Activated naive CD4-positive, alpha-beta T cell treated with anti-CD3 and anti-CD28 coated beads, Interleukin-2, amount 50 U/mL, for 72 hours (primary cell): ENCODE measurements around the gene CAMP. TPM values are rescaled to one million over a fixed set of nuclear protein-coding genes. Genes with fewer than 3 reads are reported as not detected.

Source experiments
- ATAC-seq, 2 donors: fragments of 150-1000 bp; cut with Tn5 transposase; 2 replicates each; pipeline ENCODE4 v1.10.0; 2021; ENCODE audit warnings: mild to moderate bottlenecking in 2 of 2, moderate library complexity in 2 of 2
- DNase-seq, 2 donors: peaks; one replicate each; pipeline ENCODE4 v3.0.0; 2021 to 2022; ENCODE audit warnings: low spot score in 2 of 2
- H3K27ac Mint-ChIP-seq, 2 donors: one replicate each; pipeline ENCODE4 v1.8.0; 2022; ENCODE audit warnings: mild to moderate bottlenecking in 2 of 2, mixed read lengths in 2 of 2
- H3K36me3 Mint-ChIP-seq, 2 donors: one replicate each; pipeline ENCODE4 v1.8.0; 2022; ENCODE audit warnings: mixed read lengths in 2 of 2
- H3K9me3 Mint-ChIP-seq, 2 donors: one replicate each; pipeline ENCODE4 v1.8.0; 2022; ENCODE audit warnings: mixed read lengths in 2 of 2
- total RNA-seq, 2 donors: library from RNA; stranded (reverse); gene quantifications; one replicate each; pipeline ENCODE4 v1.2.3, GENCODE V29; 2022

The CAMP gene, protein sequence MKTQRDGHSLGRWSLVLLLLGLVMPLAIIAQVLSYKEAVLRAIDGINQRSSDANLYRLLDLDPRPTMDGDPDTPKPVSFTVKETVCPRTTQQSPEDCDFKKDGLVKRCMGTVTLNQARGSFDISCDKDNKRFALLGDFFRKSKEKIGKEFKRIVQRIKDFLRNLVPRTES
- total RNA-seq = not detected

- peak within 1 kb of the TSS in 1 of 2 donors; percentile 64 for H3K27ac Mint-ChIP-seq
These were observed at the start of gene CAMP for GRCh38 chr3:48222616-48223513. Gene CAMP, plus strand, starts transcription at chr3:48223495. Its CDS starts 17 bp downstream, at chr3:48223512.

GRCh38 chr3:48178072-48178471 lies 45.2 kb upstream of the CAMP start:
- Mint-ChIP-seq H3K9me3 (no peaks in the 10 kb centered on the region), H3K36me3 (peaks cover 50 to 72% of the 10 kb centered on the region in 2 donors), H3K27ac (no peak overlapping the region)
- ATAC-seq = no peak
- no peak for DNase-seq

More at GRCh38 chr3:48222616-48223513, at the start of gene CAMP:
- Mint-ChIP-seq H3K9me3 (no peaks in the 10 kb centered on the region), H3K36me3 (no peaks in the 10 kb centered on the region)
- no peak for DNase-seq
- ATAC-seq = peak in 1 of 2 donors; percentile 14

- H3K36me3 Mint-ChIP-seq = peaks cover 53 to 74% of the 10 kb centered on the region in 2 donors
- ATAC-seq = no peak
- DNase-seq = no peak
- H3K27ac Mint-ChIP-seq = peak overlapping the region in 1 of 2 donors; percentile 55
- no peaks in the 10 kb centered on the region for H3K9me3 Mint-ChIP-seq
These were observed 43.3 kb upstream of the CAMP start for GRCh38 chr3:48180021-48180420.

DNA sequence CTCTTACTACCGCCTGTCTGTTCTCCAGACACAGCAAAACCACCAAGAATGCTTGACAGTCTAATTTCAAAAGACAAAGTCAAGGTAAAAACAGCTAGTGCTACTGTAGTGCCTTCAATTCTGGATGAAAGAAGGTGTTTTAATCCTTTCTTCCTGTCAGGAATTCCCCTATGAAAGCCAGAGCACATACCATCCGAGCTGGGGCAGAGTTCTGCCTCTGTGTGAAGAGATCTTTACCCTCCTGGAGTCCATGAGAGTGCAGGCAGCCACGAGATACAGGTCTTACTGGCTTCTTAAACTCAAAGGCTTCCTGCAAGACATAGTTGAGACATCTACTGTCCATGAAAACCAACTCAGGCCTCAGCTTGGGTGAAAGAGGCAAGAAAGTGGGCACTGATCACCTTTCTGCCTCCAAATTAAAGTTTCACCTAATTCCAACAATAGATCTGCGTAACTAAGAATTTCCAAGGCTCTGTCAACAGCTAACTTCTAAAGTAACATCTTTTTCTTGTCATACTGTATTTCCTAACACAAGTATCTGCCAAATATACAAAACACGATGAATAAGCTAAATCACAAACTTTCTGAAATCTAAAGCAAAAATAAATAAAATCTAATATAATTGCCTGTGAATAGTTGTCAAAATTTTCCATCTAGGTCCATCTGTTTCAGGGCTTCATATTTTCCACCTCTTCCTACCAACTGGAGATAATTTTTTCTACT lies 42.6 kb upstream of the CAMP start:
- no peak for DNase-seq
- H3K9me3 Mint-ChIP-seq = no peaks in the 10 kb centered on the region
- H3K36me3 Mint-ChIP-seq = peaks cover 54 to 76% of the 10 kb centered on the region in 2 donors
- peak overlapping the region in 1 of 2 donors; percentile 66 for H3K27ac Mint-ChIP-seq
- ATAC-seq = no peak

- ATAC-seq (no peak), DNase-seq (no peak)
- Mint-ChIP-seq H3K27ac (no peak overlapping the region), H3K36me3 (peaks cover 69% of the 10 kb centered on the region in 2 donors), H3K9me3 (no peaks in the 10 kb centered on the region)
These were observed 39.0 kb upstream of the CAMP start for GRCh38 chr3:48184299-48184698.

DNA sequence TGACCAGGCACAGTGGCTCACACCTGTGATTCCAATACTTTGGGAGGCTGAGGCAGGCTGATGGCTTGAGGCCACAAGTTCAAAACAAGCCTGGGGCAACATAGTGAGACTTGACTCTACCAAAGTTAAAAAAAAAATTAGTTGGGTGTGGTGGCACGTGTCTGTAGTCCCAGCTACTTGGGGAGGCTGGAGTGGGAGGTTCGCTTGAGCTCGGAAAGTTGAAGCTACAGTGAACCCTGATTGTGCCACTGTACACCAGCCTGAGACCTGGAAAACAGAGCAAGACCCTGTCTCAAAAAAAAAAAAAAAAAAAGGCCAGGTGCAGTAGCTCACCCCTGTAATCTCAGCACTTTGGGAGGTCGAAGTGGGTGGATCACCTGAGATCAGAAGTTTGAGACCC lies 38.2 kb upstream of the CAMP start:
- DNase-seq = no peak
- no peak overlapping the region for H3K27ac Mint-ChIP-seq
- no peaks in the 10 kb centered on the region for H3K9me3 Mint-ChIP-seq
- H3K36me3 Mint-ChIP-seq = peaks cover 67 to 69% of the 10 kb centered on the region in 2 donors
- no peak for ATAC-seq

- peak overlapping the region; percentile 77 to 98 for H3K27ac Mint-ChIP-seq
- H3K9me3 Mint-ChIP-seq = no peaks in the 10 kb centered on the region
- peaks cover 55 to 58% of the 10 kb centered on the region in 2 donors for H3K36me3 Mint-ChIP-seq
- DNase-seq (no peak), ATAC-seq (no peak)
These were observed 36.5 kb upstream of the CAMP start for GRCh38 chr3:48186631-48187300.

GRCh38 chr3:48187301-48187578 lies 36.1 kb upstream of the CAMP start:
- Mint-ChIP-seq H3K9me3 (no peaks in the 10 kb centered on the region), H3K36me3 (peaks cover 50 to 53% of the 10 kb centered on the region in 2 donors), H3K27ac (peak overlapping the region; percentile 77 to 98)
- DNase-seq (no peak), ATAC-seq (no peak)

DNA sequence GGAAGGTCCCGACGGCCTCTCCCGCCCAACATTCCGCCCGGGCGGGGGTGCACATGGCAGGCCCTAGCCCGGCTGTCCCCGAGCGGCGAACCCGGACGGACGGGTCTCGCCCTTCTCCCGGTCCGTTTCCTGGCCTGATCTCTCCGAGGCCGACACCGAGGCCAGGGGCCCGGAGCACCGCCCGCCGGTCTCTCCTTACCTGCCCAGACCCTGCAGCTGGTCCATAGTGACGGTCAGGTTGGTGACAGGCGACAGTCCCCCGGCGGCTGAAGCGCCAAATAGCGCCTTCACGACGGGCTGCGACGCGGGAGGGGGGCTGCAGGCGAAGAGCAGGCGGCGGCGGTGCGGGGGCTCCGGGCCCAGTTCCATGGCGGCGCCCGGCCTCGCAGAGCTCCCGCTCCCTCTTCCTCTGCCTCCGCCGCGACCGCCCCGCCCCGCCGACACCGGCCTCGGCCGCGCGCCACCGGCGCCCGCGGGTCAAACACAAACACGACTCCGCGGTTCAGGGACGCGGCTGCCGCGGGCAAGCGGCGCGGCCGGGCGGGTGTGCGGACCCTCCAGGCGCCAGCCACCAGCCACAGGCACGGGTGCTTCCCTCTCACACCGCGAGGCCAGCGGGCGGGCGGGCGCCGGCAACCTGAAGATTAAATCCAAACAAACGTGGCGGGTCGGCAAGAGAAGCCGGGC lies 35.6 kb upstream of the CAMP start:
- peak; percentile 33 to 46 for ATAC-seq
- Mint-ChIP-seq H3K27ac (peak overlapping the region; percentile 82 to 94), H3K9me3 (no peaks in the 10 kb centered on the region), H3K36me3 (peaks cover 45 to 49% of the 10 kb centered on the region in 2 donors)
- DNase-seq = peak; percentile 60 to 61

DNA sequence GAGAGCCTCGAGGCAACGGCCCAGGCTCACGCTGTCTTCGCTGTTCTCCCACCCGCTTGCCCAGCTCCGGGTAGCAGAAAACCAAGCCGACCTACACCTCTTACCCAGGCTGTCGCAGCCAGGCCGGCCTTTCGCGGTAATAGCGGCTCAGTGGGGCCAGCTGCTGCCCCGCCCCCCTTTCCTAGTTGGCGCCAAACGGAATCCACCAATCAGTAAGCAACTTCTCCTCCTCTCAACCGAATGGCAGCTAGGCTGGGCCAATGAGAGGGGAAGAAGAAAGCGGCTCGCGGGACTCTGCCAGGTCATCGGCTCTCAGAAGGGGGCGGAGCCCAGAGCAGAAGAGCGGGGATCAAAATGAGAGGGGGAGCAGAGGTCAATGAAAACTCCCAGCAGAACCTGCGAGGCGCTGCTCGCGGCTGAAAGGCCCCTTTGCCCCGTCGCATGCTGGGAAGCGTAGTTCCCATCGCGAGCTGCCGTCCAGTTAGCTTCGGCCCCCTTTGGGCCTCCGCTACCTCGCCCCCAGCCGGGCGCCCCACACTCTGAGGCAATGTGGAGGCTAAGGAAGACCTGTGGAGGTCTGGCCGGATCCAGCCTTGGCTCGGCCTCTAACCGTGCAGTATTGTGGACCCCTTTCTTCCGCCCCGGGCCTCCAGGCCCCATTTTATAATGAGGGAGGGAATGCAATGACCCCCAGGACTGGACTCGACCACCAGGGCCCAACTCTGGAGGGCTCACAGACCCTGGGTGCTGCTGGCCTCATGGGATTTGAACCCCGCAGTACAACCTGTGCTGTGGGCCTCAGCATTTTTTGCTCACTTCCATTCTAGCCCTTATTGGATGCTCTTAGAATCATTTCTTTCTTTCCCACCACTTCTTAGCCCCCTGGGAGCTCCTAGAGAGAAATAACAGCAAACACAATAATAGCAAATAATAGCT lies 34.8 kb upstream of the CAMP start, which contains the start of gene CDC25A:
Gene CDC25A (minus strand): TSS at position 152 of the 936 bp plus-strand sequence. CDS start 470 bp downstream, outside the sequence.
- ATAC-seq (peak; percentile 98 to 99), DNase-seq (peak; percentile 89 to 93)
- H3K27ac Mint-ChIP-seq = peak within 1 kb of the TSS; percentile 82 to 98
- H3K9me3 Mint-ChIP-seq = no peaks in the 10 kb centered on the region
- peaks cover 37 to 40% of the 10 kb centered on the region in 2 donors for H3K36me3 Mint-ChIP-seq

DNA sequence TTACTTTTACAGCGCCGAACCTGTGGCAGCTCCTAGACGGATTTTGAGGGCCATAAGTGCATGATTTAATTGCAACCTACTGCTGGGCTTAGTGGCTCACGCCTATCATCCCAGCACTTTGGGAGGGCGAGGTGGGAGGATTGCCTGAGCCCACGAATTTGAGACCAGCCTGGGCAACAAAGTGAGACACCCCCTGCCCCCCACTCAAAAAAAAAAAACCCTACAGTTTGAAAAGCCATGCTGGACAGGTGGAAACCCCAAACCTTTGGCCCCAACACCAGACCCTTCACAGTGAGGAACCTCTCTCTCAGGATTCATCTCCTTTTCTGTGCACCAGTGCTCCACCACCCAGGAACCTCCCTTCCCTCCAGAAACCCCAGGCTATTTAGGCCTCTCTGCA lies 34.0 kb upstream of the CAMP start:
- no peaks in the 10 kb centered on the region for H3K9me3 Mint-ChIP-seq
- peaks cover 31 to 33% of the 10 kb centered on the region in 2 donors for H3K36me3 Mint-ChIP-seq
- H3K27ac Mint-ChIP-seq = peak overlapping the region; percentile 82 to 85
- DNase-seq (no peak), ATAC-seq (no peak)

DNA sequence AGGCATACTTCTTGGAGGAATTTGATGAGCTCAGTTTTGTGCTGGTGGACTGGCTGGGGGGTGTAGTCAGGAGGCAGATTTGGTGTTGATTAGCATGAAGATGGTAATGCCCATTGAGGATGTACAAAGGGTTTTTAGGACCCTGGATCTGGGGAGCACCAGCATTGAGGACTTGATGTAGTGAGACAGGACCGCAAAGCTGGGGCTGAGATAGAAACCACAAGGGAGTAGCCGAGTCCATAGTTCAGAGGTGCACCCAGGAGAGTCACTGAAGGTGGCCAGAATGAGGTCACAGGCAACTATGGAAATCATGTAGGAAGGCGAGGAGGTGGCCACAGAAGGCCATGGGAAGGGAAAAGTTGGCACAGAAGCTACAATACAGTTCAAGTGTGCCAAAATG lies 32.4 kb upstream of the CAMP start:
- Mint-ChIP-seq H3K9me3 (no peaks in the 10 kb centered on the region), H3K27ac (no peak overlapping the region), H3K36me3 (peaks cover 16 to 20% of the 10 kb centered on the region in 2 donors)
- ATAC-seq (no peak), DNase-seq (no peak)

DNA sequence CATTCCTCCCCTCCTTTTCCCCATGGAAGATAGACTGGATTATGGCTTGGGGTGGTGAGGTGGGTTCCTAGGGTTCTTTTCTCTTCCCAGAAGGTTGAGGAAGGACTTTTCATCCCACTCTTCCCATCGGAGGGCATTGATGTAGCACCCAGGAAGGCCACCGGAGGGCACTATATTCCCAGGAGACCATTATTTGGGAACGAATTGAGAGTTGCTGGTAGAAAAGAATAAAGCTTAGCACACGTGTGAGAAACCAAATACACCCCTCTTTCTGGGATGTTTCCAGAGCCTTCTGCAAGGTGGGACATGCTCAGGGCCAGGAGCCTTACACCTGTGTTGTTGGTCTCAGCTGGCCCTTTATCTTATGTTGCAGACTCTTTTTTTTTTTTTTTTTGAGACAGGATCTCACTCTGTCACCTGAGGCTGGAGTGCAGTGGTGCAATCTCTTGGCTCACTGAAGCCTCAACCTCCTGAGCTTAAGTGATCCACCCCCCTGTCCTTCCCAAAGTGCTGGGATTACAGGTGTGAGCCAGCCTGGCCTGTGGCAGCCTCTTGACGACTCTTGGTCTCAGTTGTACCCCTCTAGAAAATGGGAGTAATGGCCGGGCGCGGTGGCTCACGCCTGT lies 28.7 kb upstream of the CAMP start:
- no peaks in the 10 kb centered on the region for H3K9me3 Mint-ChIP-seq
- no peak overlapping the region for H3K27ac Mint-ChIP-seq
- ATAC-seq = peak in 1 of 2 donors; percentile 54
- DNase-seq = peak in 1 of 2 donors; percentile 36
- H3K36me3 Mint-ChIP-seq = no peaks in the 10 kb centered on the region

- DNase-seq (no peak), ATAC-seq (no peak)
- Mint-ChIP-seq H3K9me3 (no peaks in the 10 kb centered on the region), H3K36me3 (no peaks in the 10 kb centered on the region), H3K27ac (no peak overlapping the region)
These were observed 26.7 kb upstream of the CAMP start for GRCh38 chr3:48196611-48197010.

GRCh38 chr3:48199117-48199516 lies 24.2 kb upstream of the CAMP start:
- ATAC-seq (no peak), DNase-seq (no peak)
- Mint-ChIP-seq H3K9me3 (no peaks in the 10 kb centered on the region), H3K36me3 (no peaks in the 10 kb centered on the region), H3K27ac (no peak overlapping the region)
